Measurements from ENCODE around the gene ALDH4A1.
"Not testable (repeated sequence)": the region's sequence is repeated elsewhere in the genome, so short reads cannot be mapped to it uniquely, and the experiment has no call there.

Gene ALDH4A1

DNA sequence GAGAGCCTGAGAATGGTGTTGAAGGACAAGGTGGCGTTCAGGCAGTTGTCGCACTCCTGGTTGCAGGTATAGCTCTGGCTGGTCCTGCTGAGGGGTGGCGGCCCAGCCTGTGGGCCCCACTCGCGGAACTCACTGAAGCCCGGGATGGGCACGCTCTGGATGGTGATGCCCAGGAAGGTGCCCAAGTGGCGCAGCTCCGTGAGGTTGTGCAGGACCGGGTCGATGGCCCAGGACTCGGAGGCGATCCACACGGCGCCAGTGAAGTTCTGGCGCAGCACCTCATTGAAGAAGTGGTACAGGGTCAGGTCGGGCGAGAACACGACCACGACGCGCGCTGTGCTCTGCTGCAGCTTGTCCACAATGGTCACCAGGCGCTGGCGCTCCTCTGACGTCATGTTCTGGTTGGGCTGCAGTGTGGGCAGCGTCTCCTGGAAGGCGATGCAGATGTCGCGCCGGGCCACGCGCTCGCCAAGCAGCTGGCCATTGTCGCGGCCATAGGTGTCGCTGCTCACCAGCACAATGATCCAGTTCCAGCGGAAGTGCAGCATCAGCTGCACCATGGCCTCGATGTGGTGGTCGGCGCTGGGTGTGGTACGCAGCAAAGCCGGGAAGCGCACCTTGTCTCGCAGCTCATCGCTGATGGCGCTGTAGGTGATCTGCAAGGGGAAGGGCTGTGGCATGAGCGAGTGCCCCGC lies 47.9 kb downstream of the ALDH4A1 start:
- no peak for DNase-seq (ENCODE audit: low read depth)

GRCh38 chr1:18852501-18852900 lies 49.9 kb downstream of the ALDH4A1 start:
- no peak for DNase-seq (ENCODE audit: low read depth)

GRCh38 chr1:18849261-18849711 lies 53.1 kb downstream of the ALDH4A1 start:
- no peak for DNase-seq (ENCODE audit: low read depth)

DNA sequence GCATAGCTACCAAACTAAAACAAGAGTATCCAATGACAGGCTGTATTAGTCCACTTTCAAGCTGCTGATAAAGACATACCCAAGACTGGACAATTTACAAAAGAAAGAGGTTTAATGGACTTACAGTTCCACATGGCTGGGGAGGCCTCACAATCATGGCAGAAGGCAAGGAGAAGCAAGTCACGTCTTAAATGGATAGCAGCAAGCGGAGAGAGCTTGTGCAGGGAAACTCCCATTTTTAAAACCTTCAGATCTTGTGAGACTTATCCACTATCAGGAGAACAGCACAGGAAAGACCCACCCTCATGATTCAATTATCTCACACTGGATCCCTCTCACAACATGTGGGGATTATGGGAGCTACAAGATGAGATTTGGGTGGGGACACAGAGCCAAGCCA lies 54.6 kb downstream of the ALDH4A1 start:
- not testable (repeated sequence) for DNase-seq (ENCODE audit: low read depth)

DNA sequence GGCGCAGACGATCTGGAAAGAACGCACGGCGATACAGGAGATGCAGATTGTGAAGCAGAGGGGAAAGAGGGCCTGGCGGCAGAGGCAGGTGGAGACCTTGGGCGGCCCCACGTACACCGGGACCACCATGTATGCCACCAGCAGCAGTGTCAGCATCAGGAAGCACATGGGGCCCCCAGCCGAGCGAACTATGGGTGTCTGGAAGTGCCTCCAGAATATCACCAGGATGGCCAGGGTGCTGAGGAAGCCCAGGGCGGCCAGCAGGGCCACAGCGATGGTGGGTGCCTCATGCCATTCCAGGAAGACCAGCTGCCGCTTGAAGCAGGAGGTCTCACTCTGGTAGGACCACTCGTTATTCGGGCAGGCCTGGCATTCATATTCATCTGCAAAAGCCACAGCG lies 62.2 kb downstream of the ALDH4A1 start:
- DNase-seq (ENCODE audit: low read depth) = no peak

DNA sequence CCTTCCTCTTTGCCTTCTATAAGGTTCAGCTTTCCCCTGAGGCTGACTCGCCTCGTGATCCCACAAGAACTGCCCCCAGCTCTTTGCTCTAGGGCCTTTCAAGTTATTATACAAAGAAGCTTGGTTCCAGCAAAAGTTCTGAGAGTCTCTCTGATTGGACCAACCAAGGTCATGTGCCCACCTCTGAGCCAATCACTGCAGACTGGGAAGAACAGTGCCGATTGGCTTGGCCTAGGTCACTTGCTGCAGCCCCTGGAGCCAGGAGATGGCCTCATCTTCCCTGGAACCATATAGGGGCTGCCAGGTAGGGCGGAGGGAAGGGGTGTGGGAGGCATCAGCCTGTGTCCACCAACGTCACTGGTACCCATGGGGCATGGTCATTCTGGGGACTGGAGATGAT lies 65.7 kb downstream of the ALDH4A1 start:
- no peak for DNase-seq (ENCODE audit: low read depth)

DNA sequence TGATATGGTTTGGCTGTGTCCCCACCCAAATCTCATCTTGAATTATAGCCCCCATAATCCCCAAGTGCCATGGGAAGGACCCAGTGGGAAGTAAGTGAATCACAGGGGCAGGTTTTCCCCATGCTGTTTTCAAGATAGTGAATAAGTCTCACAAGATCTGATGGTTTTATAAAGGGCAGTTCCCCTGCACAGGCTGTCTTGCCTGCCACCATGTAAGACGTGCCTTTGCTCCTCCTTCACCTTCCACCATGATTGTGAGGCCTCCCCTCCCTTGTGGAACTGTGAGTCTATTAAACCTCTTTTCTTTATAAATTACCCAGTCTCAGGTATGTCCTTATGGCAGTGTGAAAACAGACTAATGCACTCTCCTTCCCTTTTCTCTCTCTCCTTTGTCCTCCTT lies 70.0 kb downstream of the ALDH4A1 start:
- DNase-seq (ENCODE audit: low read depth) = not testable (repeated sequence)

GRCh38 chr1:18831656-18832055 lies 70.7 kb downstream of the ALDH4A1 start:
- no peak for DNase-seq (ENCODE audit: low read depth)

- no peak for DNase-seq (ENCODE audit: low read depth)
These were observed 71.8 kb downstream of the ALDH4A1 start for GRCh38 chr1:18830596-18830995.

- DNase-seq (ENCODE audit: low read depth) = no peak
These were observed 72.7 kb downstream of the ALDH4A1 start for GRCh38 chr1:18829671-18830070.

DNA sequence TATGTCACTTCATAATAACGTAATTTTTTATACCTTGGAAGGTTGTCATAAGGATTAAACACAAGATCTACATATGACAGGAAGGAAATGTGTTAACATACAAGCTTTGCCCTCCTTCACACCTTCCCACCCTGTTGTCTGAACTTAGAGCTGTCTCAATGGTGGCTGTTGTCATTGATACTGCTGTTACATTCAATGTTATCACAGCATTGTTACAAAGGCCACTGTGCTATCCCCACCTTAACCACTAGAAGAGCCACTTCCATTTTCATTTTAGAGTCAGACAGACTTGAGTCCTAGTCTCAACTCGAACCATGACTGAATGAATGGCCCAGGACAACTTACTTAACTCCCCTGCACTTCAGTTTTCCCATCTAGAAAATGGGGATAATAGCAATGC lies 74.1 kb downstream of the ALDH4A1 start:
- DNase-seq (ENCODE audit: low read depth) = no peak

DNA sequence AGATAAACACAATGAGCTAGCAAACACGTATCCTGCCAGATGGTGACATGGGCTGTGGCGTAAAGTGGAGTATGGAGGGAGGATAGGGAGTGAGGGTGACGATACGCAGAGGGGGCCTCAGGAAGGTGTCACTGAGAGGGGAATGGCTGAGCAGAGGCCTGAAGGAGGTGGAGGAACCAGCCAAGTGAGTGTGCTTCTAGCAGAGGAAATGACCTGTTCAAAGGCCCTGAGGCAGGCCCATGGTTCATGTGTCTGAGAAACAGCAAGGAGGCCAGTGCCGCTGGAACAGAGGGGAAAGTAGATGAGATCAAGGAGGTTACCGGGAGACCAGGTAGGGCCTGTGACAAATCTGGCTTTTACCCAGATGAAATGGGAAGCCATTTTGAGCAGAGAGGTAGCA lies 78.9 kb downstream of the ALDH4A1 start:
- no peak for DNase-seq (ENCODE audit: low read depth)

All from T follicular helper cell (primary cell).